ENCODE data around the gene TMEM81.

TMEM81 gene

DNA sequence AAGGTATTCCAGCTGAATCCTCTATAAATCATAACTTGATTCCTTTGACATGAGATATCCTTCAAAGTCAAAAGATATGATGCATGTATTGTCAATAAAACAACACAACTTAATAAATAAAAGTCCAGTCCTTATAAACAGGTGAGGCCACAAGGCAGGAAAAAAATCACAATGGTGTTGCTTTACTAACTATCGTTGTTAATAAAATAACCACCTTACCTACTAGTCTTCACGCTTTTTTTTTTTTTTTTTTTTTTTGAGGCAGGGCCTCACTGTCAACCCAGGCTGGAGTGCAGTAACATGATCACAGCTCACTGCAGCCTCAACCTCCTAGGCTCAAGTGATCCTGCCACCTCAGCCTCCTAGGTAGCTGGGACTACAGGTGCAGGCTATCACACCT, at the start of gene TMEM81:
Gene TMEM81 (minus strand): TSS at position 101 of the 400 bp plus-strand sequence. CDS start 140 bp downstream, outside the sequence.
- no peak for DNase-seq

- DNase-seq: no peak
These were observed 49.0 kb upstream of the TMEM81 start for GRCh38 chr1:205133287-205133686.

DNA sequence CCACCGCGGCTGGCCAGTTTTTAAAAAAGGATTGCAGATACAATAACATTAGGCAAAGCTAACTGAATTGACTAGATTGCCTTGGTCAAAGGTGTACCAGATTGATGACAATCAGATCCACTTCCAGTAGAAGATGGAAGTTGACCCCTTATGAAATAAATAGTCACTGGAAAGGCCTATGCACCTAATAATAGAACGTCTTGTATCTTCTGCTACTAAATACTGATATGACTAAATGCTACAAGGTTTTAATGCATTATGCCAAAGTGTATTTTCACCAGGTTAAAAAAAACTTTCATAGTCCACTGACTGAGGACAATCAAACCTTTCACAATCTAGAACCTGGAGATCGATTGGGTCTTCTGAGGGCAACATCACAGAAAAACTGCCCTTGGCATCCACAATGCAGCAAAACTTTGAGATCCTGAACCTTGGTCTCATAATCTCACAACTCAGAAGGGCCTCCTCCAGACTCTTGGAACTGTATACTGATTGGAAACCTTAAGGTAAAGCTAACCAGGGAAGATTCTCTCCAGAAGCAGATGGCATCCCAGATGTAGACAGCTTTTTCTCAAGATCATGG, 45.3 kb upstream of the TMEM81 start:
- no peak for DNase-seq

DNA sequence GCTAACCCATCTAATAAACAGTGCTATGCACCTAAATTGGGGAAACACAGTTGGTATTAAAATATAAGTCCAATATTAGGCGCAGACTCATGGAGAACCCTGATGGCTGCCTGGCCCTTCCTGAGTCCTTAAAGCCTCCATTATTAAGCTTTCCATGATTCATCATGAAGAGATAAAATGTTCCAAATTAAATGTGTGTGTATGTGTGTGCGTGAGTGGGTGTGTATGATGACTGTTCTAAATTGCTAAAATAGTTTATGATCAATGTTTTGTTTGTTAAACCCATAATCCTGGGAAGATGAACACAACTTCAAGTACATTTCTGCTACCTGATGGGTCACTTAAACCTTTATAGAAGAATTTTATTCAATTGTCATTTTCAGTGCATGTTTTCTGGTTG, 43.8 kb upstream of the TMEM81 start:
- no peak for DNase-seq

DNA sequence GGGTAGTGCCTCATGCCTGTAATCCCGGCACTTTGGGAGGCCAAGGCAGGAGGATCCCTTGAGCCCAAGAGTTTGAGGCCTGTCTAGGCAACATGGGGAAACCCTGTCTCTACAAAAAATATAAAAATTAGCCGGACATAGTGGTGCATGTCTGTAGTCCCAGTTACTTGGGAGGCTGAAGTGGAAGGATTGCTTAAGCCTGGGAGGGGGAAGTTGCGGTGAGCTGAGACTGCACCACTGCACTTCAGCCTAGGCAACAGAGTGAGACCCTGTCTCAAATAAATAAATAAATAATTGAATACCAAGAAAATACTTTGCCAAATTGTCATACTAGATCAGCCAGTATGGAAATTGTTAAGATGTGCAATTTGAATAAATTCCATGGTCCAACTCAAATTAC, 43.4 kb upstream of the TMEM81 start:
- no peak for DNase-seq

DNA sequence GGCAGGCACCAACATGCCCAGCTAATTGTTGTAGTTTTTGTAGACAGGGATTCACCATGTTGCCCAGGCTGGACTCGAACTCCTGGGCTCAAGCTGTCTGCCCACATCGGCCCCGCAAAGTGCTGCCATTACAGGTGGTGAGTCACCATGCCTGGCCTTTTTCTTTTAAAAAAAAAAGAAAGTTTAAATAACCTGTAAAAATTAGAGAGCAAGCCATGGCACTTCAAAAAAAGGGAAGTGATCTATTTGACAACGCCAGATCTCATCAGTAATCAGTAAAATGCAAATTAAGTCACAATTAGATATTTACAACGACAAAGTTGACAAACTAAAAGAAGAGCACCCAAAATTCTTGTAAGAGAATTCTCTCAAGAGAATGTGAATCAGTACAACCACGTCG, 40.5 kb upstream of the TMEM81 start:
- no peak for DNase-seq

DNA sequence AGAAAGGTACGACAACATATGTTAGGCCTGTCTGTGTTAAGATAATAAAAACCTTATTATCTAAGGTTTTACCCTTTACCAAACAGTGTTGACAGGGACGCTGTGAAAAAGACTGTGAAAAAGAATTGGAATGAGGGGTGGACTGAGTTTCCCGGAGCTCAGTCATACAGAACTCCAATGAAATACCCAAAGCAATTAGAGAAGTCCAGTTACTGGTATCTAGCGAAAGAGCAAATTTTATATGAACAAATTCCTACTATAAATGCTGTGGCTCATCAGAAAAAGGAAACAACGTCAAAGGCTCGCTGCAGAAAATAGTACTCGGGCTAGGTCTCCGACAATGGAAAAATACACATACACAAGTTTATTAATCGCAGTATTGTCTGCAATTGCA, 38.2 kb upstream of the TMEM81 start:
- no peak for DNase-seq

- peak; percentile 91 for DNase-seq
These were observed 37.6 kb upstream of the TMEM81 start, which contains the start of gene RBBP5 for GRCh38 chr1:205121660-205122488. Gene RBBP5, minus strand, starts transcription at chr1:205121978. Its CDS starts 105 bp downstream, at chr1:205121873.

DNA sequence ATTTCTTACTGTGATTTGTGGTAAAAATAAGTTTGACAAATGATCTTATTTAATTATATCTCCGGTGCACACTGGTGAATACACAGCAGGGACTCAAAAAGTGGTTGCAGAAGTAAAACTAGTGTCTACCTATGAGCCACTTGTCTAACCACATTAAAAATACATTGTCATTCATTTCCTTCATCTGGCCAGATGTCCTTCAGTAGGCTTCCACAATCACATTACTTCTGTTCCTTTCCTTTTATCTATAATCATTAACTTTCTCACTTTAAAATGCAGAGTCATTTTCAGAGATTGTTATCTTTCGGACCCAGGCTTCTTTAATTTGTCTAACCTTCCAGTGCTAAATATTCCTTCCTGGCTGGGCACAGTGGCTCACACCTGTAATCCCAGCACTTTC, 34.5 kb upstream of the TMEM81 start:
- DNase-seq: no peak

DNA sequence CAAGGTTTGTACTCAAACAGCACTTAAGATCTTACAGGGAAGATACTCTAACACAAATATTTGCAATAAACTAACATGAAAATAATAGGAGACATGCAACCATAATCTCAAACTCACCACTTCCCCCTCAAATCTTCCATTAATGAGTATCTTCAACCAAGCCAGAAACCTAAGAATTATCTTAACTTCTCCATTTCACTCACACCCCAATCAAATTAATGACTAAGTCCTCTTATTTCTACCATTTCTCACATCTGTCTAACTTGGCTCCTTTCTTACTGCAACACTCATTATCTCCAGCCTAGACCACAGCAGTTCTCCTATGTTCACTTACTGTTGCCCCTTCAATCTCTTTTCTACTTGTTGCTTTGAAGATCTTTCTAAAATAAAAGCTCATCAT, 27.1 kb upstream of the TMEM81 start:
- DNase-seq: no peak

DNA sequence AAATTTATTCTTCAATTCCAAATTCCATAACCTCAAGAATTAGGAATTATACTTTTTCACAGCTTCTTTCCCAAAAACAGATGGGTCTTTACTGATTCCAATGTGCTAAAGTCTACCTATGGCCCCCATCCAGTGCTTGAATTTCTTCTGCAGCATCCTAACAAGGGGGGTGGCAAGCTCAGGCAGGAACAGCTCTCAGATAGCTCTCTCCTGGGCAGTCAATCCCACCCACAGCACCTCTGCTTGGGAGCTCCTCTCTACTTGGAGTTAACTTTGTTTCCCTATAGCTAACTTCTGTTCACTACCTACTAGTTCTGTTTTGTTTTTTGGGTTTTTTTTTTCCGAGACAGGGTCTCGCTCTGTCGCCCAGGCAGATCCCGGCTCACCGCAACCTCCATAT, 25.5 kb upstream of the TMEM81 start:
- DNase-seq: no peak

- no peak for DNase-seq
These were observed 25.0 kb upstream of the TMEM81 start for GRCh38 chr1:205109269-205109668.

DNA sequence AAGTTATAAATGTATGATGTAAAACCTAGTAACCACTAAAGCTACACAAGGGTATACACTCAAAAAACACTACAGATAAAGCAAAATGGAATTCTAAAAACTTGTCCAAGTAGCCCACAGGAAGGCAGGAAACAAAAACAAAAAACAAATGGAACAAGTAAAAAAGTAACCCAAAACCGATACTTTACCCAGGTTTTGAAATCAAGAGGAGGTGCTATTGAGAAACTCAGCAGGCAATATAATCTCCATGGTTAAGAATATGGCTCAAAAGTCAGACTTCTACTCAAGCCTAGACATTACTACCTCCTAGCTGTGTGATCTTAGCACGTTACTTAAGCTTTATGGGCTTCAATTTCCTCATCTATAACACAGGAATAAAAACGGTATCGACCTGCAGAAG, 24.2 kb upstream of the TMEM81 start:
- no peak for DNase-seq

DNA sequence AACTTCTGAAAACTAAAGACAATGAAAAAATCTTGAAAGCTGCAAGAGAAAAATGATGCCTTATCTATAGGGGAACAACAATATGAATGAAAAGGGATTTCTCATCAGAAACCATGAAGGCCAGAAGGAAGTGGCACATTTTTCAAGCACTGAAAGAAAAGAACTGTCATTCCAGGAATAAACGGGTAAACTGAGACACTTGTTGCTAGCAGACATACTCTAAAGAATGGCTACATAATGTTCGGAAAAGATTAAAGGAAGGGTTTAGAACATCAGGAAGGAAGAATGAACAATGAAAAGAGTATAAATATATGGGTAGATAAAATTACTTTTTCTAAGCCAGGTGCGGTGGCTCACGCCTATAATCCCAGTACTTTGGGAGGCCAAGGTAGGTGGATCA, 23.1 kb upstream of the TMEM81 start:
- DNase-seq: no peak

- DNase-seq: no peak
These were observed 18.1 kb upstream of the TMEM81 start for GRCh38 chr1:205102404-205102803.

- no peak for DNase-seq
These were observed 14.0 kb upstream of the TMEM81 start for GRCh38 chr1:205098242-205098641.

DNA sequence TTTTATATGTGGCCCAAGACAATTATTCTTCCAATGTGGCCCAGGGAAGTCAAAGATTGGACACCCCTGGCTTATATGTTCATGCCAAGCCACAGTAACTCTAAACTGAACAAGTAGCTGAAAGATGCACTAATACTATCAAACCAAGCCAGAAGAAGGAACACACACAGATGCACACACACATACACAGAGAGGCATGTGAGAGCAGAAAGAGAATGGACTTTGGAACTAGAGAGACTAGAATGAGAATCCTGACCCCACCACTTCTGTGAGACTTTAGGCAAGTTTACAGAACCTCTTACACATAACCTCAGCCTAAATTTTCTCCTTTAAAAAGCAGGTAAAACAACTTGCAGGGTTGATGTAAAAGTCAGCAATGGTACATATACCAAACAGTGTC, 11.2 kb upstream of the TMEM81 start:
- no peak for DNase-seq

DNA sequence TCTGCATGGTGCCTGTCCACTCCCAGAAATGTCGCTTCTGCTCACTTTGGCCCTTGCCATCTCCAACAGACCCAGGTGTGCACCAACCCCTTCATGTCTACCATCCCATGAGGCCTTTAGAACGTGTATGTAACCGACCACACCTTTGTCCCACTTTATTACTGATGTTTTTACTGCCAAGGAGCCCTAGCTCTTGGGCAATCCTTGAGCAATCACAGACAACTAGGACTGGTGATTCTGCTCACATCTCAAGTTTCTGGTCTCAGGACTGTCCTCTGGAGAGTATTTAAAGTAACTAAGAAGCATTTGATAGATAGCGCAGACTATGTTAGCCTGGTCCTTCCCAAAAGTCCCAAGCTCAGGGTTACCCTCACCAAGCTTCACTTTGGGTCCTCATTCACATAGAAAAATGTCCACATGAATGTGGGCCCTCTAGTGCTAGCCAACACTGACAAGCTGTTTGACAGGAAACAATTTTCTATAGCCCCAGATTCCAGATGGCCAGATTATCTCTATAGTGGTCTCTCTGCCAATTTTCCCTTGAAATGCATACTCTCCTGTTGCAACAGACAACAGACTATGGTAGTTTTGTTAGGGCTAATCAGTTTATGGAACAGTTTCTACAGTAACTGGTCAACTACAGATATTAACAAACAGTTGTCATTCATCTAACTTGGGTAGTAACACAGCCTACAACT, 6.9 kb upstream of the TMEM81 start:
- DNase-seq: no peak

GRCh38 chr1:205088341-205088740, 4.1 kb upstream of the TMEM81 start:
- no peak for DNase-seq

GRCh38 chr1:205082431-205082830, 1.8 kb downstream of the TMEM81 start:
- no peak for DNase-seq

DNA sequence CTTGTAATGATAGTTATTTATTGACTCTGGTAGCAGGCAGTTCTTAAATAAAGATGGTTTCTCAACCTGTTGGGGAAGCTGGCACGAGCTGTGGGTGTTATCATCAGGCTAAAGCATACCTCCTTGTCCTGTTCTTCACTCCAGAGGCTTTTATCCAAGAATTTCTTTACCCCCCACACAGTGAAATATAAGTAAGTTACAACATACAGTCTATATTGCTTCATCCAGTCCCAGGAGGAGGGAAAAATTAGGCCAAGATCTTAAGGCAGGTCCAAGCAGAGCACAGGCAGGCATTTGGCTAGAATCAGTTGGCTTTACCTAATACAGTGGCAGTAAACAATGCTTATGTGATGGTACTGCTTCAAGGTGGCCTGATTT, 6.3 kb downstream of the TMEM81 start:
- DNase-seq: no peak

GRCh38 chr1:205077158-205077933, 6.9 kb downstream of the TMEM81 start:
- DNase-seq: no peak

DNA sequence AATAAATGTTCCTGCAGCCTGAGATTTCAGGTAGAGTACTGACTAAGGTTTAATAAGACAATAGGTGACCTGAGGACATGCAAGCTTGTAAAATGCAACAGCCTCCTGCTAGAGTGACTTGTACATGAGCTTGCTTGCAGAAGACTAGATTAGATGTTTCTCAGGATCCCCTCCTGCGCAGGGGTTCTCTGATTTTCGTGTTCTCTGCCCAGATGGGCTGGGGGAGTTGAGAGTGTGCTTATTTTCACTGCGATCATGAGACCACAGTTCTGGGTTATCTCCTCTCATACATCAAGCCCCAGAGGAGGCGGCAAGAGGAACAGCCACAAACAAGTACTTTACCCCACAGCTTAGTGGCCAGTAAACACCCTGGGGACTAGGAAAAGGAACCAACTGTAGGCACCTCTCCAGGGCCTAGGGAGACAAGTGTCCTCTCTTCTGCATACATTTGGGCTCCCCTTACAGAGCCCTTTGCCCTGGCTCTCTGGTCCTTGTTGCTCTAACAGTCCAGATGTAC, 8.0 kb downstream of the TMEM81 start:
- DNase-seq: no peak
